Kidney (tissue), 14 donors: ENCODE measurements around the gene CORO7. TPM values are rescaled to one million over a fixed set of nuclear protein-coding genes. Genes with fewer than 3 reads are reported as not detected.

ENCODE experiments used
- DNase-seq, 5 donors: peaks; one replicate each; pipeline ENCODE4 v3.0.0-alpha.2; 2013 to 2020
- FAIRE-seq: peaks from 2 replicates; lab custom pipeline; 2012; peaks lifted over from hg19 to GRCh38; lab: Jason Lieb, UNC
- H3K27ac ChIP-seq, 2 donors: one replicate each; pipeline ENCODE4 v1.7.0; 2013; ENCODE audit warnings: low read depth in 2 of 2, low read length in 2 of 2, inconsistent platforms in 1 of 2
- H3K27me3 ChIP-seq: one replicate; pipeline ENCODE4 v1.7.1; 2013; ENCODE audit warnings: low read length, inconsistent platforms; ENCODE audit not compliant: control insufficient read depth, insufficient read depth
- H3K36me3 ChIP-seq, 3 donors: one replicate each; pipeline versions ENCODE4 v1.7.0 to v1.7.1; 2013; ENCODE audit warnings: low read length in 3 of 3, control low read depth in 1 of 3, inconsistent platforms in 1 of 3; ENCODE audit not compliant: insufficient read depth in 3 of 3, control insufficient read depth in 2 of 3
- H3K4me1 ChIP-seq, 3 donors: one replicate each; pipeline versions ENCODE4 v1.7.0 to v1.7.1; 2013; ENCODE audit warnings: low read length in 3 of 3, inconsistent platforms in 1 of 3, low read depth in 1 of 3; ENCODE audit not compliant: control insufficient read depth in 2 of 3, insufficient read depth in 2 of 3
- H3K4me3 ChIP-seq, 3 donors: one replicate each; pipeline versions ENCODE4 v1.7.0 to v1.8.1; 2013; ENCODE audit warnings: low read length in 3 of 3, control low read depth in 1 of 3, inconsistent platforms in 1 of 3
- H3K9ac ChIP-seq, 3 donors: one replicate each; pipeline versions ENCODE4 v1.7.0 to v1.7.1; 2013; ENCODE audit warnings: low read length in 3 of 3, control low read depth in 1 of 3, inconsistent platforms in 1 of 3
- H3K9me3 ChIP-seq, 3 donors: one replicate each; pipeline versions ENCODE4 v1.7.0 to v1.7.1; 2013; ENCODE audit warnings: low read length in 3 of 3, control low read depth in 1 of 3, inconsistent platforms in 1 of 3; ENCODE audit not compliant: control insufficient read depth in 2 of 3, insufficient read depth in 1 of 3
- intact Hi-C: fragments of 100-400 bp; cut with DNase I; formaldehyde crosslinking; loops from one replicate; pipeline ENCODE4 v1.11.1; 2022
- polyA plus RNA-seq: library from polyadenylated mRNA; stranded (reverse); fragments of 350-450 nt; fragmentation: Illumina TruSeq; extraction: RNeasy Lipid Tissue Mini Kit (QIAGEN cat#74804); gene quantifications from one replicate; pipeline ENCODE4 v1.2.3, GENCODE V29; 2014; ENCODE audit warnings: low read depth, low replicate concordance; ENCODE audit not compliant: insufficient read depth
- total RNA-seq: library from RNA; stranded (reverse); fragmentation: NEBNext Ultra II Directional; extraction: Animal tissue kit (Norgen Biotek cat#: 25700); gene quantifications from one replicate; pipeline ENCODE4 v1.2.1, GENCODE V29; 2021
- TF ChIP-seq, protein P1 (sequence below): IDR thresholded peaks from 3 replicates; pipeline ENCODE4 v1.5.1; 2012; ENCODE audit warnings: mild to moderate bottlenecking, moderate library complexity, borderline replicate concordance; ENCODE audit not compliant: insufficient read depth; ENCODE audit errors: extremely low read depth
- donor health status: control.
- donor health status: control.
- donor health status: control.
- donor health status: control.
- donor health status: control.
- donor health status: DM: yes; HTN: yes; CAD: no.
- donor health status: Normal renal cell carcinoma (clear cell type).

The CORO7 gene
- total and polyA plus RNA-seq, 2 donors from 2014 or later, result 9.8 to 50.1 TPM

- DNase-seq (no peak), FAIRE-seq (no peak)
- H3K36me3 ChIP-seq, result peaks cover 2 to 18% (median 12%) of the 10 kb centered on the region in 3 donors
- no peak overlapping the region for H3K9ac ChIP-seq
- no peak overlapping the region for H3K4me3 ChIP-seq
- no peaks in the 10 kb centered on the region for H3K9me3 ChIP-seq
- H3K4me1 ChIP-seq, result no peaks in the 10 kb centered on the region
- intact Hi-C loops, result no loop called here
- H3K27ac ChIP-seq, result no peak overlapping the region
- no peaks in the 10 kb centered on the region for H3K27me3 ChIP-seq
- TF ChIP-seq, protein P1, sequence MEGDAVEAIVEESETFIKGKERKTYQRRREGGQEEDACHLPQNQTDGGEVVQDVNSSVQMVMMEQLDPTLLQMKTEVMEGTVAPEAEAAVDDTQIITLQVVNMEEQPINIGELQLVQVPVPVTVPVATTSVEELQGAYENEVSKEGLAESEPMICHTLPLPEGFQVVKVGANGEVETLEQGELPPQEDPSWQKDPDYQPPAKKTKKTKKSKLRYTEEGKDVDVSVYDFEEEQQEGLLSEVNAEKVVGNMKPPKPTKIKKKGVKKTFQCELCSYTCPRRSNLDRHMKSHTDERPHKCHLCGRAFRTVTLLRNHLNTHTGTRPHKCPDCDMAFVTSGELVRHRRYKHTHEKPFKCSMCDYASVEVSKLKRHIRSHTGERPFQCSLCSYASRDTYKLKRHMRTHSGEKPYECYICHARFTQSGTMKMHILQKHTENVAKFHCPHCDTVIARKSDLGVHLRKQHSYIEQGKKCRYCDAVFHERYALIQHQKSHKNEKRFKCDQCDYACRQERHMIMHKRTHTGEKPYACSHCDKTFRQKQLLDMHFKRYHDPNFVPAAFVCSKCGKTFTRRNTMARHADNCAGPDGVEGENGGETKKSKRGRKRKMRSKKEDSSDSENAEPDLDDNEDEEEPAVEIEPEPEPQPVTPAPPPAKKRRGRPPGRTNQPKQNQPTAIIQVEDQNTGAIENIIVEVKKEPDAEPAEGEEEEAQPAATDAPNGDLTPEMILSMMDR, result no peak
Observed at GRCh38 chr16:4460936-4461249, 44.5 kb upstream of the CORO7 start.

DNA sequence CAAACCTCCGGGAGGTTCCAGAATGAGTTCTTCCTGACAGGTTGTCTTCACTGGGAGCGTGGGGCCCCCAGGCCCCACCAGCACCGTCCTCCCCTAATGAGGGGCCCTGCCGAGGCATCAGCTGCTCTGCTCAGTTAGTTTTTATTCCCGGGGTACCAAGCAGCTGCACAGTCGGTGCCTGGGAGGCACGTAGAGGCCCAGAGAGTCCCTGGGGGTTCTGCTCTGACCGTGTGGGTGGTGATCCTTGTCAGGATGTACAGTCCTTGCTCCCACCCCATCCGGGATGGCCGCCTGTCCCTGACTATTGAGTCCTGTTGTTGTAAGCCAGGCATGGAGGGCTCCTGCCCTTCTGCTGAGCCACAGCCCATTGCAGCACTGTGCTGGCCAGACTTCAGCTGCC lies 39.6 kb upstream of the CORO7 start:
- intact Hi-C loops, result no loop called here
- DNase-seq (no peak), FAIRE-seq (no peak)
- no peaks in the 10 kb centered on the region for H3K4me1 ChIP-seq
- no peak overlapping the region for H3K9ac ChIP-seq
- peaks cover 2 to 30% (median 23%) of the 10 kb centered on the region in 3 donors for H3K36me3 ChIP-seq
- no peaks in the 10 kb centered on the region for H3K9me3 ChIP-seq
- TF ChIP-seq, protein P1, result no peak
- no peak overlapping the region for H3K4me3 ChIP-seq
- H3K27ac ChIP-seq, result no peak overlapping the region
- H3K27me3 ChIP-seq, result no peaks in the 10 kb centered on the region

- intact Hi-C loops, result no loop called here
- DNase-seq (no peak), FAIRE-seq (no peak)
- Histone ChIP-seq H3K27ac (no peak overlapping the region), H3K4me1 (no peaks in the 10 kb centered on the region), H3K9me3 (no peaks in the 10 kb centered on the region), H3K4me3 (no peak overlapping the region), H3K27me3 (no peaks in the 10 kb centered on the region), H3K36me3 (peaks cover 2 to 36% (median 30%) of the 10 kb centered on the region in 3 donors), H3K9ac (no peak overlapping the region)
- TF ChIP-seq, protein P1, result no peak
Observed at GRCh38 chr16:4455081-4455480, 38.7 kb upstream of the CORO7 start.

- Histone ChIP-seq H3K9me3 (no peaks in the 10 kb centered on the region), H3K27me3 (no peaks in the 10 kb centered on the region), H3K9ac (no peak overlapping the region), H3K36me3 (peaks cover 2 to 36% (median 32%) of the 10 kb centered on the region in 3 donors), H3K4me3 (no peak overlapping the region), H3K27ac (no peak overlapping the region), H3K4me1 (no peaks in the 10 kb centered on the region)
- TF ChIP-seq, protein P1, result no peak
- DNase-seq (peak in 2 of 5 donors; percentile 24 to 33), FAIRE-seq (no peak)
- intact Hi-C loops, result no loop called here
Observed at GRCh38 chr16:4454623-4455022, 38.2 kb upstream of the CORO7 start.
